ENCODE measurements around the gene SAP25. TPM values are rescaled to one million over a fixed set of nuclear protein-coding genes. Genes with fewer than 3 reads are reported as not detected.

SAP25 gene
- total and polyA plus RNA-seq, 2 of the 8 experiments (the other 6 are each of a cell fraction or from before 2014, with no cell fraction given) = 3.6 to 5.8 TPM

GRCh38 chr7:100600730-100601038 lies 27.0 kb upstream of the SAP25 start:
- no peak overlapping the region for H3K56ac ChIP-seq (replicated peaks; ENCODE audit: insufficient read length, low read depth, low read length)
- no peak for FAIRE-seq
- H3K9ac ChIP-seq (replicated peaks in 1 of 4; ENCODE audit: extremely low read depth in 1 of 4, low read depth in 3 of 4, low read length in 3 of 4) = no peak overlapping the region; a peak in 1 of 7 replicates
- peaks cover 22% of the 10 kb centered on the region for H3K23me2 ChIP-seq (ENCODE audit: low read depth, low read length)
- H2BK120ac ChIP-seq (replicated peaks; ENCODE audit: low read depth, low read length) = no peak overlapping the region
- no peak for DNase-seq (ENCODE audit: low read depth in 1 of 2, low spot score in 2 of 2)
- no peak overlapping the region for H2BK12ac ChIP-seq (ENCODE audit: low read depth, low read length)
- no peak overlapping the region for H3K14ac ChIP-seq (ENCODE audit: insufficient read length)
- ChIA-PET POLR2A (ENCODE audit: partially characterized antibody) (interaction anchor here (8.9 kb wide), 1 partner anchor 13 kb away, joined by 172 read pairs; the partner anchor contains the start of genes FBXO24 and LRCH4), CTCF (ENCODE audit: partially characterized antibody) (interaction anchor here (0.8 to 5.2 kb wide), 3 partner anchors 12 to 37 kb away, joined by 4 to 51 read pairs (median 4); partner anchors contain the start of genes FBXO24 and SAP25)
- no peak overlapping the region for H4K5ac ChIP-seq (ENCODE audit: insufficient read length, low read depth, low read length)
- H3K4me3 ChIP-seq (ENCODE audit: extremely low read depth in 1 of 4, insufficient read depth in 2 of 4, low read depth in 3 of 4, low read length in 4 of 4) = no peak overlapping the region
- H3K9me3 ChIP-seq (ENCODE audit: insufficient read depth in 2 of 2, low read depth in 1 of 2, low read length in 1 of 2) = no peaks in the 10 kb centered on the region
- H3K4ac ChIP-seq (replicated peaks; ENCODE audit: insufficient read length, low read depth, low read length) = no peak overlapping the region
- H3K4me1 ChIP-seq (replicated peaks in 1 of 4; ENCODE audit: control insufficient read depth in 3 of 4, insufficient read depth in 4 of 4, low read length in 3 of 4) = peaks cover 0 to 25% (median 17%) of the 10 kb centered on the region in 4 experiments; a peak in 6 of 7 replicates
- H2AFZ ChIP-seq (ENCODE audit: low read length) = no peak overlapping the region
- no peak overlapping the region for H2AK5ac ChIP-seq (ENCODE audit: low read depth, low read length)
- H3K36me3 ChIP-seq (ENCODE audit: control insufficient read depth in 2 of 4, insufficient read depth in 4 of 4, low read length in 3 of 4) = peaks cover 0 to 6% (median 1%) of the 10 kb centered on the region in 4 experiments; a peak in 4 of 8 replicates
- H2BK20ac ChIP-seq (ENCODE audit: low read length) = no peak overlapping the region
- no peak overlapping the region for H2BK5ac ChIP-seq (ENCODE audit: low read depth, low read length)
- no peak overlapping the region for H3K23ac ChIP-seq (ENCODE audit: insufficient read length)
- peaks cover 0 to 6% (median 3%) of the 10 kb centered on the region in 4 experiments; a peak in 2 of 7 replicates for H3K27me3 ChIP-seq (replicated peaks in 1 of 4; ENCODE audit: control insufficient read depth in 3 of 4, extremely low read depth in 1 of 4, insufficient read depth in 3 of 4, low read length in 3 of 4)
- WGBS, 2 experiments (ENCODE audit: extremely low coverage in 1 of 2, insufficient coverage in 1 of 2, insufficient read length in 1 of 2, insufficient replicate concordance in 2 of 2, low coverage in 1 of 2, low lambda C conversion rate in 2 of 2, missing lambda C conversion rate in 1 of 2) = 89% methylated on average over 9 of the region's 9 CpGs; no CpG with 5 or more reads in 1 of the 2 experiments
- no peak overlapping the region for H4K91ac ChIP-seq (replicated peaks; ENCODE audit: insufficient read length, low read length)
- H3K79me1 ChIP-seq (ENCODE audit: low read depth, low read length) = 0 out of 2 replicates have a peak, but pooled peaks cover 4% of the 10 kb centered on the region
- no peak overlapping the region for H4K8ac ChIP-seq (ENCODE audit: extremely low read depth, insufficient read depth, low read length)
- no peak overlapping the region for H2BK15ac ChIP-seq (ENCODE audit: low read length)
- peaks cover 0 to 6% of the 10 kb centered on the region in 2 experiments; a peak in 1 of 4 replicates for H3K79me2 ChIP-seq (ENCODE audit: control insufficient read depth in 1 of 2, insufficient read depth in 2 of 2, low read length in 2 of 2)
- H4K20me1 ChIP-seq (replicated peaks in 1 of 2; ENCODE audit: control insufficient read depth in 1 of 2, insufficient read depth in 2 of 2, low read length in 2 of 2) = peaks cover 0 to 5% of the 10 kb centered on the region in 2 experiments
- H3K27ac ChIP-seq (ENCODE audit: low read depth, low read length) = no peak overlapping the region
- H3K4me2 ChIP-seq (ENCODE audit: insufficient read depth in 1 of 2, low read depth in 2 of 2, low read length in 2 of 2) = no peak overlapping the region; a peak in 1 of 4 replicates
- no peak overlapping the region for H3K18ac ChIP-seq (ENCODE audit: extremely low read depth, low read length)
- TF ChIP-seq RNF2 (IDR thresholded peaks at IDR 0.05; ENCODE audit: borderline replicate concordance, low read depth, low read length, missing control alignments, poor library complexity, severe bottlenecking) (no peak), TAF7 (optimal IDR thresholded peaks at IDR 0.05; ENCODE audit: borderline replicate concordance, low read depth, low read length) (no peak), HDAC2 (IDR thresholded peaks at IDR 0.05; ENCODE audit: borderline replicate concordance in 1 of 2, low read depth in 2 of 2, low read length in 2 of 2) (no peak), POLR2A (IDR thresholded peaks at IDR 0.05; ENCODE audit: control extremely low read depth in 1 of 2, low read depth in 2 of 2, low read length in 2 of 2) (no peak), NRF1 (IDR thresholded peaks at IDR 0.05; ENCODE audit: low read depth, low read length) (no peak), KDM1A (IDR thresholded peaks at IDR 0.05; ENCODE audit: borderline replicate concordance, low read length) (no peak), MAX (IDR thresholded peaks at IDR 0.05) (no peak), JUN (IDR thresholded peaks at IDR 0.05; ENCODE audit: low read depth, low read length) (no peak), USF2 (IDR thresholded peaks at IDR 0.05; ENCODE audit: low read length) (no peak), TAF1 (IDR thresholded peaks at IDR 0.05; ENCODE audit: low read depth, low read length) (no peak), PHF8 (conservative IDR thresholded peaks at IDR 0.05; ENCODE audit: low read depth, low read length) (no peak), CBX8 (IDR thresholded peaks at IDR 0.05; ENCODE audit: borderline replicate concordance, low read depth, low read length) (no peak)
